HEK293 (cell line): Measurements from ENCODE around the gene FCHO2.

ENCODE experiments used
- CTCF ChIA-PET: fragments of 350-600 bp; formaldehyde crosslinking; extraction: SDS; loops from one replicate; lab custom pipeline; 2021; ENCODE audit warnings: antibody characterized with exemption; lab: Yijun Ruan, JAX
- POLR2A ChIA-PET: fragments of 300-600 bp; formaldehyde crosslinking; extraction: SDS; loops from one replicate; lab custom pipeline; 2020; ENCODE audit warnings: antibody characterized with exemption, inconsistent platforms; lab: Yijun Ruan, JAX
- H3K27ac ChIP-seq: fragments of 200-500 bp; sonication (Bioruptor generic); 2 replicates; pipeline ENCODE4 v1.5.1; 2014; ENCODE audit warnings: low read depth, low read length, control low read depth, inconsistent platforms; ENCODE audit errors: extremely low read depth
- H3K36me3 ChIP-seq, 2 experiments: fragments of 200-500 bp in 1 of 2; sonication (Bioruptor generic) in 1 of 2; 1 replicate in 1 of 2; 2 replicates in 1 of 2; pipeline ENCODE4 v1.5.1; 2014 to 2017; ENCODE audit warnings: inconsistent platforms in 2 of 2, low read length in 2 of 2; ENCODE audit not compliant: control insufficient read depth in 2 of 2, insufficient read depth in 1 of 2
- H3K4me1 ChIP-seq: fragments of 200-500 bp; sonication (Bioruptor generic); 2 replicates; pipeline ENCODE4 v1.5.1; 2014; ENCODE audit warnings: mild to moderate bottlenecking, low read length, inconsistent platforms; ENCODE audit not compliant: control insufficient read depth, insufficient read depth
- H3K4me3 ChIP-seq: 2 replicates; pipeline ENCODE4 v1.5.1; 2011; ENCODE audit warnings: low read depth, mild to moderate bottlenecking, control low read depth, low read length, moderate library complexity
- H3K9me3 ChIP-seq: fragments of 200-500 bp; sonication (Bioruptor generic); 2 replicates; pipeline ENCODE4 v1.5.1; 2014; ENCODE audit warnings: low read depth, low read length, inconsistent platforms; ENCODE audit not compliant: control insufficient read depth, insufficient read depth
- HOXD13 ChIP-seq: sonication (generic); formaldehyde crosslinking; IDR thresholded peaks from 2 replicates; pipeline ENCODE4 v1.8.0; 2022; ENCODE audit warnings: missing genetic modification reagents, borderline replicate concordance
- KLF8 ChIP-seq: fragments of 450-650 bp; formaldehyde crosslinking; IDR thresholded peaks from 2 replicates; pipeline ENCODE4 v1.5.1; 2016; ENCODE audit warnings: missing biosample characterization, missing genetic modification characterization
- PBX3 ChIP-seq: sonication (generic); formaldehyde crosslinking; IDR thresholded peaks from 2 replicates; pipeline ENCODE4 v1.8.1; 2022; ENCODE audit warnings: mild to moderate bottlenecking, moderate library complexity, missing genetic modification reagents
- SALL2 ChIP-seq: fragments of 450-650 bp; formaldehyde crosslinking; IDR thresholded peaks from 2 replicates; pipeline ENCODE4 v1.5.0; 2017; ENCODE audit warnings: missing biosample characterization, mild to moderate bottlenecking, missing genetic modification characterization, borderline replicate concordance
- ZFHX2 ChIP-seq: fragments of 450-650 bp; formaldehyde crosslinking; conservative IDR thresholded peaks from 2 replicates; pipeline ENCODE4 v1.5.1; 2016; ENCODE audit warnings: missing biosample characterization, missing genetic modification characterization
- ZFP3 ChIP-seq: fragments of 450-650 bp; formaldehyde crosslinking; IDR thresholded peaks from 2 replicates; pipeline ENCODE4 v1.5.1; 2016; ENCODE audit warnings: low read depth, missing biosample characterization, missing genetic modification characterization
- ZNF202 ChIP-seq: fragments of 450-650 bp; formaldehyde crosslinking; IDR thresholded peaks from 2 replicates; pipeline ENCODE4 v1.5.1; 2016; ENCODE audit warnings: missing biosample characterization, missing genetic modification characterization, borderline replicate concordance
- ZNF510 ChIP-seq: fragments of 450-650 bp; formaldehyde crosslinking; IDR thresholded peaks from 2 replicates; pipeline ENCODE4 v1.5.1; 2018; ENCODE audit warnings: mild to moderate bottlenecking, missing genetic modification characterization, missing biosample characterization; ENCODE audit not compliant: insufficient replicate concordance
- ZNF558 ChIP-seq: fragments of 450-650 bp; formaldehyde crosslinking; IDR thresholded peaks from 2 replicates; pipeline ENCODE4 v1.5.1; 2016; ENCODE audit warnings: missing biosample characterization, missing genetic modification characterization
- ZNF610 ChIP-seq: fragments of 450-650 bp; formaldehyde crosslinking; IDR thresholded peaks from 2 replicates; pipeline ENCODE4 v1.5.1; 2016; ENCODE audit warnings: missing biosample characterization, missing genetic modification characterization, borderline replicate concordance
- ZNF623 ChIP-seq: fragments of 450-650 bp; formaldehyde crosslinking; IDR thresholded peaks from 2 replicates; pipeline ENCODE4 v1.5.1; 2016; ENCODE audit warnings: missing biosample characterization, missing genetic modification characterization
- ZSCAN16 ChIP-seq: fragments of 450-650 bp; formaldehyde crosslinking; IDR thresholded peaks from 2 replicates; pipeline ENCODE4 v1.5.1; 2016; ENCODE audit warnings: missing biosample characterization, missing genetic modification characterization
- ZSCAN4 ChIP-seq: fragments of 450-650 bp; formaldehyde crosslinking; IDR thresholded peaks from 2 replicates; pipeline ENCODE4 v1.5.1; 2017; ENCODE audit warnings: missing biosample characterization, missing genetic modification characterization
- TF ChIP-seq, protein P1 (sequence below): fragments of 450-650 bp; formaldehyde crosslinking; IDR thresholded peaks from 2 replicates; pipeline ENCODE4 v1.5.1; 2016; ENCODE audit warnings: missing biosample characterization, missing genetic modification characterization
- TF ChIP-seq, protein P2 (sequence below): fragments of 450-650 bp; formaldehyde crosslinking; IDR thresholded peaks from 2 replicates; pipeline ENCODE4 v1.5.1; 2017; ENCODE audit warnings: missing biosample characterization, missing genetic modification characterization

FCHO2 gene

GRCh38 chr5:73116506-73116905 is 160.7 kb downstream of the FCHO2 start (continued):
- TF ChIP-seq PBX3 (CRISPR knock-in tag): no peak
- no peak for TF ChIP-seq ZFHX2 (tag by site-specific recombination)
- TF ChIP-seq HOXD13 (CRISPR knock-in tag): no peak
- TF ChIP-seq ZSCAN4: no peak
- TF ChIP-seq ZNF510 (tag by site-specific recombination): no peak
- TF ChIP-seq, protein P1, sequence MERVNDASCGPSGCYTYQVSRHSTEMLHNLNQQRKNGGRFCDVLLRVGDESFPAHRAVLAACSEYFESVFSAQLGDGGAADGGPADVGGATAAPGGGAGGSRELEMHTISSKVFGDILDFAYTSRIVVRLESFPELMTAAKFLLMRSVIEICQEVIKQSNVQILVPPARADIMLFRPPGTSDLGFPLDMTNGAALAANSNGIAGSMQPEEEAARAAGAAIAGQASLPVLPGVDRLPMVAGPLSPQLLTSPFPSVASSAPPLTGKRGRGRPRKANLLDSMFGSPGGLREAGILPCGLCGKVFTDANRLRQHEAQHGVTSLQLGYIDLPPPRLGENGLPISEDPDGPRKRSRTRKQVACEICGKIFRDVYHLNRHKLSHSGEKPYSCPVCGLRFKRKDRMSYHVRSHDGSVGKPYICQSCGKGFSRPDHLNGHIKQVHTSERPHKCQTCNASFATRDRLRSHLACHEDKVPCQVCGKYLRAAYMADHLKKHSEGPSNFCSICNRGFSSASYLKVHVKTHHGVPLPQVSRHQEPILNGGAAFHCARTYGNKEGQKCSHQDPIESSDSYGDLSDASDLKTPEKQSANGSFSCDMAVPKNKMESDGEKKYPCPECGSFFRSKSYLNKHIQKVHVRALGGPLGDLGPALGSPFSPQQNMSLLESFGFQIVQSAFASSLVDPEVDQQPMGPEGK: no peak
- no peak for TF ChIP-seq SALL2
- no peak for TF ChIP-seq ZFP3 (tag by site-specific recombination)
- no peak for TF ChIP-seq KLF8
- TF ChIP-seq ZNF202 (tag by site-specific recombination): no peak

- POLR2A ChIA-PET: no interaction called here
- TF ChIP-seq ZNF610 (tag by site-specific recombination) (no peak), ZNF623 (tag by site-specific recombination) (peak; percentile 92)
- TF ChIP-seq, all 188 proteins: peak for 1
- Histone ChIP-seq H3K4me3 (no peak overlapping the region), H3K9me3 (no peaks in the 10 kb centered on the region), H3K36me3 (no peaks in the 10 kb centered on the region), H3K27ac (no peak overlapping the region), H3K4me1 (no peaks in the 10 kb centered on the region; the same call in 1 of the 2 replicates)
- CTCF ChIA-PET: interaction anchor here (1.1 to 1.4 kb wide), 2 partner anchors 17 to 99 kb away, joined by 3 read pairs; no protein-coding TSS in a partner anchor
Observed at GRCh38 chr5:73117088-73117740, 161.4 kb downstream of the FCHO2 start.

GRCh38 chr5:73118391-73118973 is 162.6 kb downstream of the FCHO2 start:
- no peaks in the 10 kb centered on the region for H3K36me3 ChIP-seq
- H3K27ac ChIP-seq: no peak overlapping the region
- H3K4me1 ChIP-seq: no peaks in the 10 kb centered on the region; the same call in 1 of the 2 replicates
- ChIA-PET POLR2A (no interaction called here), CTCF (no interaction called here)
- no peaks in the 10 kb centered on the region for H3K9me3 ChIP-seq
- no peak overlapping the region for H3K4me3 ChIP-seq
- TF ChIP-seq ZSCAN16 (tag by site-specific recombination) (no peak), ZNF558 (no peak)
- TF ChIP-seq, protein P2, sequence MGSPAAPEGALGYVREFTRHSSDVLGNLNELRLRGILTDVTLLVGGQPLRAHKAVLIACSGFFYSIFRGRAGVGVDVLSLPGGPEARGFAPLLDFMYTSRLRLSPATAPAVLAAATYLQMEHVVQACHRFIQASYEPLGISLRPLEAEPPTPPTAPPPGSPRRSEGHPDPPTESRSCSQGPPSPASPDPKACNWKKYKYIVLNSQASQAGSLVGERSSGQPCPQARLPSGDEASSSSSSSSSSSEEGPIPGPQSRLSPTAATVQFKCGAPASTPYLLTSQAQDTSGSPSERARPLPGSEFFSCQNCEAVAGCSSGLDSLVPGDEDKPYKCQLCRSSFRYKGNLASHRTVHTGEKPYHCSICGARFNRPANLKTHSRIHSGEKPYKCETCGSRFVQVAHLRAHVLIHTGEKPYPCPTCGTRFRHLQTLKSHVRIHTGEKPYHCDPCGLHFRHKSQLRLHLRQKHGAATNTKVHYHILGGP: 0 out of 2 replicates have a peak, but pooled peaks have one; percentile 23
